ENCODE results near the gene PIP4K2C.
"Not testable (repeated sequence)": the region's sequence is repeated elsewhere in the genome, so short reads cannot be mapped to it uniquely, and the experiment has no call there.

Gene PIP4K2C

DNA sequence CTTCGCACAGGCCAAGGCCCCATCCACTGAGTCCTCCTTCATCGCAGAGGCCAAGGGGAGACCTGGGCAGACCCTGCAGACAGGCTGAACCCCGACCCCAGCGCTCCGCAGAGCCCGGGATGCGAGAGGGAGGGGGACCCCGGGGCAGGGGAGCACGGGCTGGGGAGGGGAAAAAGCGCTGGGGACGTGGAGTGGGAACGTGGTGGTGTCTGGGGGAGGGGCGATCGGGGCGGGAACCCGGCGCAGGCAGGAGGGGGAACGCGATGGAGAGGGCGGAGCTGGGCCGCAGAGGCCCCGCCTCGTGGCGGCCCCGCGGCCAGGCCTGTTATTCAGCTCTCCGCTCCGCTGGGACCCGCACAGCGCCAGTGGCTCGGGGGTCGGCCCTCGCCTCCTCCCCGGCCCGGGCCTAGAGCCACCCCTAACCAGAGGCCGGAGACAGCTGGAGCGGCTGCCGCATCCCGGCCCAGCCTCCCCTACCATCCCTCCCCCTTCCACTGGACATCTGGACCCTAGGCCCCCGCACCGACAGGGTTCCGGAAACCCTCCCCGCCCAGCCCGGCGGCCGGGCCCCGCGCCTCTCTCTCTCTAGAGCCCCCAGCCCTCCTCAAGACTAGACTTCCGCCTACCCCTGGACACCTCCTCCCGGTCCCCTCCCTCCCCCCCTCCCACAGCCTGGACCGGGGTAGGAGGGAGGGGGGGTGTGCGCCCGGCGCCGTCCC, 20.3 kb downstream of the PIP4K2C start, which contains the start of gene ARHGEF25:
Gene ARHGEF25, plus strand, starts transcription at position 328 of the 719 bp plus-strand sequence. CDS start 460 bp downstream, outside the sequence.
- DNase-seq = peak; percentile 91

DNA sequence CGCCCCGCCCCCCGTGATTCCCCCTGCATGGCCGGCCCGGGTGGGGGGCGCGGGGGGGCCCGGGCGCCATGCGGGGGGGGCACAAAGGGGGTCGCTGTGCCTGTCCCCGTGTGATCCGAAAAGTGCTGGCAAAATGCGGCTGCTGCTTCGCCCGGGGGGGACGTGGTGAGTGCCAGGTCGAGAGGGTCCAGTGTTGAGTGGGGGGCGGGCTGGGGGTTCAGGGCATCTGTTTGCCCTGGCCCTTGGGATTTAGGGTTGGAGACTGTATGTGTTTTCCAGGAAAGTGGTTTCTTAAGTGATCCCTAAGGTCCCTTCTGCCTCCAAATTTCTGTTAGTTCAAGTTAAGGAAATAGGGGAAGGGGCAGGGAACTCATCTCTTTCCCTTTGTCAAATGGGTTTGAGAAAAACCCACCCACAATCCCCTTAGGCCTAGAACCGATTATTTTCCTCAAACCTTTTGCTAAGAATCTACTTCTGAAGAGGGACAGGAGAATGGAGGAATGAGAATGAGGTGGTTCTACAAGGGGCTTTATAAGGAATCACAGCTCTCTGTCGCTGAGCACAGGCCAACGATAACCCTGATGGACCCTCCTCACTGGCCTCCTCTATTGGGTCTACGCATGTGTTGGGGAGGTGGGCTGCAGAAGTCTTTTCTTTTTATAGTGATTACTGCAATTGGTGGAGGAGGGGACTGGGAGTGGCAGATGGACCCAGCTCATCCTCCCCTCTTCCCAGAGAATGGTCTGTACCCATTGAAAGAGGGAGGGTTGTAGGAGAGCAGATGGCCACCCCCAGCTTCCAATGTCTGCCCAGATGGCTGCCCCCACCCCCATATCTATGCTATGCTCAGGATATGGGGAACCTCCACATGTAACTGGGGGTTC, 21.1 kb downstream of the PIP4K2C start:
- DNase-seq = no peak

DNA sequence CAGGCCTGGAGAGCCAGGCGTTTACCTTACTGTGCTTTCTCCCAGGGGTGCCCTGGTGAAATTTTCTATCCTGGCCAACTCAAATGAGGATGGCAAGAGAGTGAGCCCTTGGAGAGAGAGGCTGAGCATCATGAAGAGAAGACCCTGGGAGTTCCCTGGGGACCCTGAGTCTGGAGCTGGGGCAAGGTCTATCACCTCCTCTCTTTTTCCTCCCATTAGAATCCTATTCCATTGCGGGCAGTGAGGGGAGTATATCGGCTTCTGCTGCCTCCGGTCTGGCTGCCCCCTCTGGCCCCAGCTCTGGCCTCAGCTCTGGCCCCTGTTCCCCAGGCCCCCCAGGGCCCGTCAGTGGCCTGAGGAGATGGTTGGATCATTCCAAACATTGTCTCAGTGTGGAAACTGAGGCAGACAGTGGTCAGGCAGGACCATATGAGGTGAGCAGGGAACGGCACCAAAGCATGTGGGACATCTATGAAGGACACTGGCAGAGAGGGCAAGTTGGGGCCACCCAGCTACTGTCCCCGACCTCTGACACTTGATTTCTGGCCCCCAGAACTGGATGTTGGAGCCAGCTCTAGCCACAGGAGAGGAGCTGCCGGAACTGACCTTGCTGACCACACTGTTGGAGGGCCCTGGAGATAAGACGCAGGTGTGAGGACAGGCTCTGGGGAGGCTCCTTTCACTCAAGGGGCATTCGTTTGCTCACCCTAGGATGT, 21.9 kb downstream of the PIP4K2C start:
- DNase-seq = no peak

DNA sequence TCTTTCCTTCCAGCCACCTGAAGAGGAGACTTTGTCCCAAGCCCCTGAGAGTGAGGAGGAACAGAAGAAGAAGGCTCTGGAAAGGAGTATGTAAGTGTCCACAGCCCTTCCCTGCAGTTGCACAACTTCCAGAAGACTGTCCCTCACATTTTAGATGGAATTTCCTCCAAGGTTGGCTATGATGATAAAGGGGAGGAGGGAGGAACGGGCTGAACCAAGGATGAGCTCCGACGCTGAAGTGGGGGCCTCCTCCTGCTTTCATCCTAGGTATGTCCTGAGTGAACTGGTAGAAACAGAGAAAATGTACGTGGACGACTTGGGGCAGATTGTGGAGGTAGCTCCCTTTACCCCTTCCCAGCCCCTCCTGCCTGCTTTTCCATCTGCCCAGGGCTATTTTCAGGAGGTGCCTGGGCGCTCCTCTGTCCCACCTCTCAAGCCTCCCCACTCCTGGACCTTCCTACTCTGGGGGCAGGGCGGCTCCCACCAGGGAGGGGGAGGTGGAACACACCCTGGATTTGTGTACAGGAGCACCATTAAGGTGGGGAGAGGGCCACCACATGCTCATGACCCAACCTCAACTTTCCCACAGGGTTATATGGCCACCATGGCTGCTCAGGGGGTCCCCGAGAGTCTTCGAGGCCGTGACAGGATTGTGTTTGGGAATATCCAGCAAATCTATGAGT, 22.6 kb downstream of the PIP4K2C start:
- DNase-seq = no peak

DNA sequence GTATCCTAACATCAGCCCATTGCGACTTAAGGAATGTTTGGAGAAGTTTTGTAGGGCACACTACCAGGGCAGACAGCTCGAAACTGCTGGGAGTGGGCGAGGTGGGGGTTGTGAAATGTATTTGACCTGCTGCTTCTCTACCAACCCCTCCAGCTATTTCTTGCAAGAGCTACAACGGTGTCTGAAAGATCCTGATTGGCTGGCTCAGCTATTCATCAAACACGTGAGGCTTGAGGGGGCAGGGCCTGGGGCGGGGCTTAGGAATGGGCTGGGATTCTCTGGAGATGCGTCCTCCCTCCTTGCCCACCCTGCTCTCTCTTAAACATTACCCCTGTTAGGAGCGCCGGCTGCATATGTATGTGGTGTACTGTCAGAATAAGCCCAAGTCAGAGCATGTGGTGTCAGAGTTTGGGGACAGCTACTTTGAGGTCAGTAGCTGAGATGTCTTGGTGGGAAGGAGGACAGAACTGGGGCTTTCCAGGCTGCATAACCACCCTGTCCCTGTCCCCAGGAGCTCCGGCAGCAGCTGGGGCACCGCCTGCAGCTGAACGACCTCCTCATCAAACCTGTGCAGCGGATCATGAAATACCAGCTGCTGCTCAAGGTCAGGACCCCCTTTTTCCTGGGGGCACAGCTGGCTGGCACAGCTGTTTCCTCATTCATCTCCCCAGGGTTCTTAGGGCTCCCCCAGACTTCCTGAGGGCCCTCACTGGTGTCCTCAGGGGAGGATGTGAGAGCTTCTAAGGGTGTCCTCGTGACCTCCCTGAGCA, 23.4 kb downstream of the PIP4K2C start:
- no peak for DNase-seq

DNA sequence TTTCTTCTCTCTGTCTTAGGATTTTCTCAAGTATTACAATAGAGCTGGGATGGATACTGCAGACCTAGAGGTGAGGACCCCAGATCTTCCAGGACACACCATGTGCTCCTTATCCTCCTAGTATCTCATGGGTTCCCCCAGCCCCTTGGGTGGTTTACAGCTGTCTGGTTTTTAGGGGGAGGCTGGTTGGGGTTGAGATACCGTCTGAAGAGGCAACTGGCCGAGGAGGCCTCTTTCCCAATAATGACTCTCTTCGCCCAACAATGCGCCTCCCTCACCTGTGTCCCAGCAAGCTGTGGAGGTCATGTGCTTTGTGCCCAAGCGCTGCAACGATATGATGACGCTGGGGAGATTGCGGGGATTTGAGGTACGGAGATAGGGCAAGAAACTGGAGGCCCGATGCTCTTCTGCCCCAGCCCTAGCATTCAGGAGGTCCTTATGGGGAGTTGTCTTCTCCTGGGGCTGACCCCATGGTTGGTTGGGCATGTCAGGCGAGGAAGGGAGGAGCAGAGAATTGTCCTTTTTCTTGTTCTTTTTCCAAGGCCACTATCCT, 24.0 kb downstream of the PIP4K2C start:
- no peak for DNase-seq

DNA sequence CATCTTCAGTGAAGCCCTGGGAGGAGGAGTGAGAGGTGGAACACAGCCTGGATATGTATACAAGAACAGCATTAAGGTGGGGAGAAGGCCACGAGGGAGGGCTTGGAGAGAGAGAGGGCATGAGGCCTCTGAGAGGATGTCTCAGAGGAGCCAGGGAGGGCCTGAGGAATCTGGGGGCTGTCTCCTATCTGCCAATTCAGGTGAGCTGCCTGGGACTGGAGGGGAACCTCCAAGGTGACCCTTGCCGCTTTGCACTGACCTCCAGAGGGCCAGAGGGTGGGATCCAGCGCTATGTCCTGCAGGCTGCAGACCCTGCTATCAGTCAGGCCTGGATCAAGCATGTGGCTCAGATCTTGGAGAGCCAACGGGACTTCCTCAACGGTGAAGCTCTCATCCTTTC, 24.6 kb downstream of the PIP4K2C start:
- no peak for DNase-seq

DNA sequence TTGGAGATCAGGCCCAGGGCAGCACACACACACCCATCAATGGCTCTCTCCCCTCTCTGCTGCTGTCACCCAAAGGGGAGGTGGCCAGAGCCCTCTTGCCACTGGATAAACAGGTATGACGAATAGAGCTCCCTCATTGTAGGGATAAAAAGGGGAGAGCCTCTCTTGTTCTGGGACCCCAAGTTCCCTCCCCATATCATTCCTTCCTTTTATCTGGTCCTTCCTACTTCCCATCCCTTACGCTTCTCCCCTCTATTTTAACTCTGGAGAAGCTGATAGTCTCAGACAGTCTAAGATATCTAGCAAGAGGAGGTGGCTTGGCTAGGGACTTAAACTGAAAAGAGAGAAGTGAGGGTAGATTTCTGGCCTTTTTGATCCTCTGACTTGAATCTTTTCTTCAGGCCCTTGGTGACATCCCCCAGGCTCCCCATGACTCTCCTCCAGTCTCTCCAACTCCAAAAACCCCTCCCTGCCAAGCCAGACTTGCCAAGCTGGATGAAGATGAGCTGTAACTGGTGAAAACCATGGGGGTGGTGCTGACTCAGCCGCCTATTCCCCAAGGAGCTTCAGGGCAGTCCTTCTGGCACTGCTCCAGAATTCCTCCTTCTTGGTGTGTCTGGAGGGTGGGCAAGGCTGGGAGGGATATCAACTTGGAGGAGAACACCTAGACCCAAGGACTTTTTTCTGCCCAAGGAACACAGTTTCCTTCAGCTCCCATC, 25.6 kb downstream of the PIP4K2C start:
- DNase-seq = peak; percentile 86

DNA sequence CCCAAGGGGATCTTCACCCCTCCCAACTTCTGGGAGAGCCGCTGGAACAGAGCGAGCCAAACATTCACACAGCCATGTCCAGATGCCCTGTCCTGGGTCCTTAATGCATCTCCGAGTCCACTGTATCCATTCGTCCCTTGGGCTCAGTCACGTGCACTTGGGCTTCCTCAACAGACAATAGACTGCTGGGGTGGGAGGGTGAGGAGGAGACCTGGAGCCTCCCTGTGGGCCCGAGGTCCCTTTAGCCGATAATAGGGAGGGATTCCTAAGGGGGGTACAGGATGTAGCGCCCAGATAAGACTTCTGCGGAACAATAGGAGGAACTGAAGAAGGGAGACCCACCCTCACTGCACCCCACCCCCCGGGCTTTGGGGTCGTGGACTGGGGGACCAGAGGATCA, 26.9 kb downstream of the PIP4K2C start:
- no peak for DNase-seq

DNA sequence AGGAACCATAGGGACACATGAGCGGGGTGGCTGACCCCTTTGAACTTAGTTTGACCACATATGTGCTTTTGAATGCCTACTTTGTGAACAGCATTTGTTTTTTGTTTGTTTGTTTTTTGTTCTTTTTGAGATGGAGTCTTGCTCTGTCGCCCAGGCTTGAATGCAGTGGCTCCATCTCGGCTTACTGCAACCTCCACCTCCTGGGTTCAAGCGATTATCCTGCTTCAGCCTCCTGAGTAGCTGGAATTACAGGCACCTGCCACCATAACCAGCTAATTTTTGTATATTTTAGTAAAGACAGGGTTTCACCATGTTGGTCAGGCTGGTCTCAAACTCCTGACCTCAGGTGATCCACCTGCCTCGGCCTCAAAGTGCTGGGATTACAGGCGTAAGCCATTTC, 27.4 kb downstream of the PIP4K2C start:
- not testable (repeated sequence) for DNase-seq

DNA sequence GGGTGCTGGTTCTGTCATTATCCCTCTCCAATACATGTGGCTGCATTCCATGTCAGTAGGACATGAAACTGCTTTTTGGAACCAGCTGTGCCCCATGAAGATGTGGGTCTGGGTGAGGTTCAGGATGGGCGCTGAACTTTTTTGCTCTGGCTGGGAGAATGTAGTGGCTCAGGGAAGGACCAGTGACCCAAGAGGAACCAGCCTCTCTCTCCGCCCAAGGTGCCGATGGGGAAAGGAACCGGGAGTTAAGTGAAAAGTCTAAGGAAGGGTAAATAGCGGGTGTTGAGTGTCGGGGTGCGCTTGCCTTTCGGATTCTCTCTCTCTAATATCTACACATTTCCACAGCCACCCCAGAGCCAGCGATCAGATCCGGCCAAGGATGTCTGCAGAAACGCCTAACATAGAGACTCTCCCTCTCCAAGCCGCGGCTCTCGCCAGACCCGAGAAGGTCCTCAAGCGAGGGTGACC, 28.0 kb downstream of the PIP4K2C start:
- DNase-seq = no peak

DNA sequence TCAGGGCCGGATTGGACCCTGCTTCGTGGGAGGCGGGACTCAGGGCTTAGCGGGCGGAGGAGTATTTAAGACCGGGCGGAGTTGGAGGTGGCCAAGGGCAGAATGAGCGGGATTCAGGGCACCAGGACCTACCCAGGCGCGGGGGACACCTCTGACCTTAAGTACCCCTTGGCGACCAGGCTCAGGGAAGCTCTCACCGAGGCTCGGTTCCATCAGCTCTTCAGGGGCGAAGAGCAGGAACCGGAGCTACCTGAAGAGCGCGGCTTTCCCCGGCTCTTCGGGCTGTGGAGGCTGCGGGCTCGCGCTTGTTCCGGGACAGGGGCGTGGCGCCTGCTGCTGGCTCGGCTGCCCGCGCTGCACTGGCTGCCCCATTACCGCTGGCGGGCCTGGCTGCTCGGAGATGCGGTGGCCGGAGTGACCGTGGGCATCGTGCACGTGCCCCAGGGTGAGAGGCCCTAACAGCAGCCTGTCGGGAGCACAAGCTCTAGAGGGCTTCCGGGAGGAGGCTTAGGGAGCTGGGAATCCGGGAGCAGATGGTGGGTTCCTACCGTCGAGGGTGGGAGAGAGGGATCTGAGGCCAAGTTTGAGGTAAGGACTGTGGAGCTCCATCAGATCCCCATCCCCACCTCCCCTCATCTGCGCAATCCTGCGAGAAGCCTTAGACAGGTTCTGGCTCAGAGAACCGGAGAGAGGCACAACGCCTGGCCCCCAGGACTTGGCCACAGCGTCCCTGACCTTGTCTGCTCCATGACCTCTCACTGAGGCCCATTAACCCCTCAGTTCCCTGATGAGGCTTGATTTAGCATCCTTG, 28.6 kb downstream of the PIP4K2C start:
- DNase-seq = no peak

DNA sequence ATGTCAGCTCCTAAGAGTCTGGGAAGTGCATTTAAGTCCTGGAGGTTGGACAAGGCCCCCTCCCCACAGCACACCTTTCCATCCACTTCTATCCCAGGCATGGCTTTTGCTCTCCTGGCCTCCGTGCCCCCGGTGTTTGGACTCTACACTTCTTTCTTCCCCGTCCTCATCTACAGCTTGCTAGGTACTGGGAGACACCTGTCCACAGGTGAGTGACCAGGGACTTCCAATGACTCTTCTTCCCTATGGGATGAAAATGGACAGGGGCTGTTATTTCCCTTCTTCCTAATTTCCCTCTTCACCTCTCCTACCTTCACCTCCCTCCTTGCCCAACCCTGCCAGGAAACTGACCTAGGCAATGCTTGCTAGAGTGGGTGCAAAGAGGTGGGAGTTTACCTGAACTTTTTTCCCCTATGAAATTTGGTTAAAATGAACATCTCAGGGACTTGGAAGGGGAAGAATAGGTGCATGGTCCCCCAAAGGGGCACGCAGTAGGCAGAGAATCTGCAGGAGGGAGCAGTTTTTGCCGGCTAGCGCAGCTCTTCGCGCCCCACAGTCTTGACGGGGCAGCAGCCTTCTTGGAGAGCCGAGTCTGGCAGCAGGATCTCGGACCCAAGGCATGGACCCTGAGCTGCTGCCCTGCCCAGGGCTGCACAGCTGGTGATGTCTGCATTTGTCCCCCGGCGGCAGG, 29.4 kb downstream of the PIP4K2C start:
- DNase-seq = no peak

DNA sequence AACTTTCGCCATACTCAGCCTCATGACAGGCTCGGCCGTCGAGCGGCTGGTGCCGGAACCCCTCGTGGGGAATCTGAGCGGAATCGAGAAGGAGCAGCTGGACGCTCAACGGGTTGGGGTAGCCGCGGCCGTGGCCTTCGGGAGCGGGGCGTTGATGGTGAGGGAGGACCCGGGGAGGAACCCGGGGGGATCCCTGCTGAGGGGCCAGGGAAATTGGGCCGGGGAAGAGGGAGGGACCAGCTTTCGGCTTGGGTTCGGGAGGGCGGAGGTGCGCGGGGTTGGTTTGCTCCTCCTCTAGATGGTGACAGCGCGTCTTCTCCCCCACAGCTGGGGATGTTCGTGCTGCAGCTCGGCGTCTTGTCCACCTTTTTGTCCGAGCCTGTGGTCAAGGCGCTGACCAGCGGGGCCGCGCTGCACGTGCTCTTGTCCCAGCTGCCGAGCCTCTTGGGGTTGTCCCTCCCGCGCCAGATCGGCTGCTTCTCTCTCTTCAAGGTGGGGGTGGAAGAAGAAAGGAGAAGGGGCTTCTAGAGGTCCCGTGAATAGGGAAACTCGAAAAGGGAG, 30.0 kb downstream of the PIP4K2C start:
- no peak for DNase-seq

DNA sequence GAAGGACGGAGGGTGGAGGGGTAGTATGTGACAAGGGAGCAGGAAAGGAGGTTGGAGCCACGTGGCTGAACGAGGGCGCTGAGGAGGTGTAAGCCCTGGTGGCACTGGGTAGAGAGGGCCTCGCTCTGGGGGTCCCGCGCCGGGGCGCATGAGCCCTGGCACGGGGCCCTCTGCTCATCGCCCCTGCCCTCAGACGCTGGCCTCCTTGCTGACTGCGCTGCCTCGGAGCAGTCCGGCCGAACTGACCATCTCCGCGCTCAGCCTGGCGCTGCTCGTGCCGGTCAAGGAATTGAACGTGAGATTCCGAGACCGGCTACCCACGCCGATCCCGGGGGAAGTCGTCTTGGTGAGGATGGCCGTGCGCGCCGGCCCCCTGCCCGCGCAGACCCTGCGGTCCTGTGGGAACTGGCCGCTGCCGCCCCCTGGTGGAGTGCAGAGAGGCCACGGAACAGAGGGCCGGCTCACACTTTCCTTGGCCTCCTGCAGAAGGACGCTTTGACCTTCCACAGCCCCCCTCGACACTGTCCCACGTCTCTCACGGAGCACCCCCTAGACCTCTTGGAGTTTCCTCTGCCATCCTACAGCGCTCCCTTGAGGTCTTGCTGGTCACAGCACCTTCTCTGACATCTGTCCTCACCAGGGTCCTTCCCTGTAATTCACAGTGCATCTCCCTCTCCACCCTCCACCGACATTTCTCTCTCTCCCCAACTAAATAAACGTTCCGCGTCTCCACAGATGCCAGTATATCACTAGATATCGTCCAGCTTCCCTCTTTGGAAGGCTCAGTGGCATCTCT, 30.7 kb downstream of the PIP4K2C start:
- peak; percentile 99 for DNase-seq

DNA sequence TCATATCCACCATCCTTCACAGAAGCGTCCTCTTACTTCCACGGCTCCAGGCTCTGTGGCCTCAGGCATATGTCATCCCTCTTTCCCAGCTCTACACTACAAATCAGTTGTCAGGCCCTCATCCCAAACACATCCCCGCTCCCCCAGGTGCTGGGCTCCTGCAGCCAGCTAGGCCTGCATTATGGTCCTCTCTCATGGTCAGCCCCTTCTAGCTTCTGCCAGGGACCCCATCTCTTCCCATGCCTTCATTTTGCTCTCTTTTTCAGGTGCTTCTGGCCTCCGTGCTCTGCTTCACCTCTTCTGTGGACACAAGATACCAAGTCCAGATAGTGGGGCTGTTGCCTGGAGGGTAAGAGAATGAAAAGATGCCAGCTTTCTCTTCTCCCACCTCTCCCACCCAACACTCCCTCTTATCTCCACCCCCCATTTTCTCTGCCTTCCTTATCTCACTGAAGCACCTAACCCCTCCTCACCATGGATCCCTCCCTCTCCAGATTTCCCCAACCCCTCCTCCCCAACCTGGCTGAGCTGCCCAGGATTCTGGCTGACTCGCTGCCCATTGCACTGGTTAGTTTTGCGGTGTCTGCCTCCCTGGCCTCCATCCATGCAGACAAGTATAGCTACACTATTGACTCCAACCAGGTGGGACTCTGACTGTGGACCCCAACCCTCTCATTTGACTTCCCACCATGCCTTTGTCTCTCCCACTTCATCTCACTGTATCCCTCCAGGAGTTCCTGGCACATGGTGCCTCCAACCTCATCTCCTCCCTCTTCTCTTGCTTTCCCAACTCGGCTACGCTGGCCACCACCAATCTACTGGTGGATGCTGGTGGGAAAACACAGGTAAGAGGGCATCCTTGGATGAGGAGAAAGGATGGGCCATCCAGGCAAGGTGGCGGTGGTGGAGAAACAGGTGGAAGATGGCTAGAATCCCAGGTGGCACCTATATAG, 31.6 kb downstream of the PIP4K2C start:
- no peak for DNase-seq

DNA sequence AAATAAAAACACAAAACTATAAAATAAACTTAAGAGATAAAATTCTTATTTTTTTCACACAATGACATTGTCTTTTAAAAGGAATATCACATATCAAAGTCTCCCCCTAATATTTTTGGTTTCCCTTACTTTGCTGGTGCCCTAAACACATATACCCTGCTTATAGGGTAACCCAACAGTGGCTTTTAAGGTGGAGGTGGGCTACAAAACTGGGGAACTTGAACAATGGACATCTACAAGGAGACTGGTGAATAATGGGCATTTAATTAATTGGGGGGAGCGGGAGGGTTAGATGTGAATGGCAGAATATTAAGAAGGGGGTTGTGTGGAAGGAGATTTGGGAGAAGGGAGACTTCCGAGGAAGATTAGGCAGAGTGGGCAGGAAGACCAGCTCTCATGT, 32.4 kb downstream of the PIP4K2C start:
- DNase-seq = no peak

All from GOT3 (cell line).